ENCODE data around the gene AHNAK2. TPM values are rescaled to one million over a fixed set of nuclear protein-coding genes. Genes with fewer than 3 reads are reported as not detected.

The AHNAK2 gene
- total RNA-seq, 1 experiment from 2014 or later = 223 TPM

DNA sequence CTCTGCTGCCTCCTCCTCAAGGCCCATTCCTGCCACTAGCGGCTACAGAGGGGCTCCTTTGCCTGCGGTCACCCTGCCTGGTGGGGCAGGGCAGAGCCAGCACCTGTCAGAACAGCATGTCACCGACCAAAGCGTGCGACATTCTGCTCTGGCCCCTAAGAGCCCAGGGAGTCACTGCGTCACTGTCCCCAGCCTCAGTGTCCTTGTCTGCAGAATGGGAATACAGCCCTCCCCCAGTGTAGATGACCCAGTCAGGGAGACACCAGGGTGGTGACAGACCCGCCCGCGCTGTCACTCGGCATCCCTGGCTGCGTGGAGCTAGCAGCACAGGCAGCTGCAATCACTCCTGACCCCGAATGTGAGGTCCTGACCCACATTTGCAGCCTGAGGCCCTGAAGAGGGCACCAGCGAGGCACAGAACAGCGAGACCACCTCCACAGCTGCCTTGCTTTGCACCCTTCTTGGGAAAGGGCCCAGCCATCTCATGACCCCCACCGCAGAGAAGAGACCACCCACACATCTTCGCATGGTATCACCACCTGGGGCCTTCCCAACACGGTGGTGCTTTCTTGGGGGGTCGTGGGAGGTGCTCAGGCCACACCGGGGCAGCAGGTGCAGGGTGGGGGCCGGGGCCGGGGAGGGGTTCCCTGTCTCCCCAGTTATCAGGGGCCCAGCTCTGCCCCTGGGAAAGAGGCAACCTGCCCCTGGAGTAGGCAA is 2.5 kb downstream of the AHNAK2 start:
- CTCF ChIA-PET = interaction anchor here (1.8 kb wide), 1 partner anchor 70 kb away, joined by 18 read pairs; no protein-coding TSS in a partner anchor

DNA sequence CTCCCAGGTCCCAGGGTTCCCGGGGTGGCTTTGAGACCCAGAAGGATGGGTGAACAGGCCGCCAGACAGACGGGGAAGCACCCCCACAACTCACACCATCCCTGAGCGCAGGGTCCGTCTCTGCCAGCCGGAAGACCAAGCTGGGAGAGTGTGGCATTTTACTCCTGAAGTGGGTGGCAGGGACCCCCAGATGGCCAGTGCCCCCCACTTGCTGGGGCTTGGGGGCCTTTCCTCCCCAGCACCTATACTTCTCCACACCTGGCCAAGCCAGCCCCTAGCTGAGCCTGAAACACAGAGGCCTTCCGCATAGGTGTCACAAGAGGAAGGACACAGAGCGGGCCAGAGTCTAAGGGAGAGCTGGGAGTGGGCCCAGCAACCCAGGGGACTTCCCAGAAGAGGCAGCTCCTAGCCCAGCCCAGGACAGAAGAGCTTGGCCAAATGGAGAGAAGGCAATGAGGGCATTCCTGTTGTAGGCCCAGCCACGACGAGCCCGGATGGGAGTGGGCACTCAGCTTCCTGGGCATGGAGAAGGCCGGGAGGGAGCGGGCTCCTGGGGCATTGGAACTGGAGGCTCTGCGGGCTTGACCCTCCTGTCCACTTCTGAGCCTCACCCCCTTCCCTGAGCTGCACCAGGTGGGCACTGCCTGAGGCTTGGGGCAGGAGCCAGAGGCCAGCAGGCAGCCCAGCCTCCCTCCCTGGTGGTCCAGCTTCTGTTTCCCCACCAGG is 3.3 kb downstream of the AHNAK2 start:
- ChIA-PET POLR2A (interaction anchor here (0.6 to 1.3 kb wide), 2 partner anchors 10 to 100 kb away, joined by 3 to 10 read pairs; no protein-coding TSS in a partner anchor), CTCF (interaction anchor here (1.8 kb wide), 1 partner anchor 71 kb away, joined by 18 read pairs; no protein-coding TSS in a partner anchor)
- Histone ChIP-seq H3K27me3 (ENCODE audit: control insufficient read depth, insufficient read depth, low read length) (no peaks in the 10 kb centered on the region), H3K4me3 (ENCODE audit: low read depth in 2 of 2, low read length in 2 of 2) (peak overlapping the region in 1 of 2 experiments; percentile 35; a peak in 2 of 4 replicates), H3K9me3 (ENCODE audit: control insufficient read depth, insufficient read depth, low read depth, low read length) (no peaks in the 10 kb centered on the region), H3K27ac (ENCODE audit: low read length) (peak overlapping the region; percentile 93), H3K4me1 (ENCODE audit: control insufficient read depth, insufficient read depth, low read length) (peaks cover 62% of the 10 kb centered on the region), H3K36me3 (ENCODE audit: control insufficient read depth, insufficient read depth, low read length) (peaks cover 2% of the 10 kb centered on the region; the same call in 1 of the 2 replicates)
- intact Hi-C loops (cut with micrococcal nuclease; ENCODE audit: unreplicated experiment) = loop anchor here (5.0 kb wide), 1 partner anchor 72 kb away; no protein-coding TSS in a partner anchor
- TF ChIP-seq, protein P1, sequence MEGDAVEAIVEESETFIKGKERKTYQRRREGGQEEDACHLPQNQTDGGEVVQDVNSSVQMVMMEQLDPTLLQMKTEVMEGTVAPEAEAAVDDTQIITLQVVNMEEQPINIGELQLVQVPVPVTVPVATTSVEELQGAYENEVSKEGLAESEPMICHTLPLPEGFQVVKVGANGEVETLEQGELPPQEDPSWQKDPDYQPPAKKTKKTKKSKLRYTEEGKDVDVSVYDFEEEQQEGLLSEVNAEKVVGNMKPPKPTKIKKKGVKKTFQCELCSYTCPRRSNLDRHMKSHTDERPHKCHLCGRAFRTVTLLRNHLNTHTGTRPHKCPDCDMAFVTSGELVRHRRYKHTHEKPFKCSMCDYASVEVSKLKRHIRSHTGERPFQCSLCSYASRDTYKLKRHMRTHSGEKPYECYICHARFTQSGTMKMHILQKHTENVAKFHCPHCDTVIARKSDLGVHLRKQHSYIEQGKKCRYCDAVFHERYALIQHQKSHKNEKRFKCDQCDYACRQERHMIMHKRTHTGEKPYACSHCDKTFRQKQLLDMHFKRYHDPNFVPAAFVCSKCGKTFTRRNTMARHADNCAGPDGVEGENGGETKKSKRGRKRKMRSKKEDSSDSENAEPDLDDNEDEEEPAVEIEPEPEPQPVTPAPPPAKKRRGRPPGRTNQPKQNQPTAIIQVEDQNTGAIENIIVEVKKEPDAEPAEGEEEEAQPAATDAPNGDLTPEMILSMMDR (IDR thresholded peaks at IDR 0.05) = no peak
- TF ChIP-seq, protein P2, sequence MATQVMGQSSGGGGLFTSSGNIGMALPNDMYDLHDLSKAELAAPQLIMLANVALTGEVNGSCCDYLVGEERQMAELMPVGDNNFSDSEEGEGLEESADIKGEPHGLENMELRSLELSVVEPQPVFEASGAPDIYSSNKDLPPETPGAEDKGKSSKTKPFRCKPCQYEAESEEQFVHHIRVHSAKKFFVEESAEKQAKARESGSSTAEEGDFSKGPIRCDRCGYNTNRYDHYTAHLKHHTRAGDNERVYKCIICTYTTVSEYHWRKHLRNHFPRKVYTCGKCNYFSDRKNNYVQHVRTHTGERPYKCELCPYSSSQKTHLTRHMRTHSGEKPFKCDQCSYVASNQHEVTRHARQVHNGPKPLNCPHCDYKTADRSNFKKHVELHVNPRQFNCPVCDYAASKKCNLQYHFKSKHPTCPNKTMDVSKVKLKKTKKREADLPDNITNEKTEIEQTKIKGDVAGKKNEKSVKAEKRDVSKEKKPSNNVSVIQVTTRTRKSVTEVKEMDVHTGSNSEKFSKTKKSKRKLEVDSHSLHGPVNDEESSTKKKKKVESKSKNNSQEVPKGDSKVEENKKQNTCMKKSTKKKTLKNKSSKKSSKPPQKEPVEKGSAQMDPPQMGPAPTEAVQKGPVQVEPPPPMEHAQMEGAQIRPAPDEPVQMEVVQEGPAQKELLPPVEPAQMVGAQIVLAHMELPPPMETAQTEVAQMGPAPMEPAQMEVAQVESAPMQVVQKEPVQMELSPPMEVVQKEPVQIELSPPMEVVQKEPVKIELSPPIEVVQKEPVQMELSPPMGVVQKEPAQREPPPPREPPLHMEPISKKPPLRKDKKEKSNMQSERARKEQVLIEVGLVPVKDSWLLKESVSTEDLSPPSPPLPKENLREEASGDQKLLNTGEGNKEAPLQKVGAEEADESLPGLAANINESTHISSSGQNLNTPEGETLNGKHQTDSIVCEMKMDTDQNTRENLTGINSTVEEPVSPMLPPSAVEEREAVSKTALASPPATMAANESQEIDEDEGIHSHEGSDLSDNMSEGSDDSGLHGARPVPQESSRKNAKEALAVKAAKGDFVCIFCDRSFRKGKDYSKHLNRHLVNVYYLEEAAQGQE (IDR thresholded peaks at IDR 0.05; ENCODE audit: insufficient read depth in 1 of 2, low read depth in 2 of 2, low read length in 1 of 2) = no peak
- TF ChIP-seq SIN3A (IDR thresholded peaks at IDR 0.05; ENCODE audit: borderline replicate concordance, insufficient read depth, low read depth, low read length) (no peak), POLR2AphosphoS5 (IDR thresholded peaks at IDR 0.05; ENCODE audit: low read depth, low read length) (no peak), TCF7L2 (IDR thresholded peaks at IDR 0.05; ENCODE audit: low read depth, low read length) (no peak)
- BruUV-seq (replicated peaks) = no TSS peak
- no peak for ATAC-seq
- no peak for DNase-seq (ENCODE audit: low read depth, low spot score)
- in situ Hi-C loops (cut with HindIII; ENCODE audit: low pct_unique_long_range_greater_than_20kb, low sequenced_read_pairs) = no loop called here

More for the DNA sequence above, 2.5 kb downstream of the AHNAK2 start:
- intact Hi-C loops (cut with micrococcal nuclease; ENCODE audit: unreplicated experiment) (no loop called here), in situ Hi-C loops (cut with HindIII; ENCODE audit: low pct_unique_long_range_greater_than_20kb, low sequenced_read_pairs) (no loop called here)
- BruUV-seq (replicated peaks) = TSS peak; percentile 37
- POLR2A ChIA-PET = interaction anchor here (0.6 to 0.7 kb wide), 2 partner anchors 31 to 99 kb away, joined by 8 to 10 read pairs; no protein-coding TSS in a partner anchor
- TF ChIP-seq, protein P2 (IDR thresholded peaks at IDR 0.05; ENCODE audit: insufficient read depth in 1 of 2, low read depth in 2 of 2, low read length in 1 of 2) = no peak
- TF ChIP-seq SIN3A (IDR thresholded peaks at IDR 0.05; ENCODE audit: borderline replicate concordance, insufficient read depth, low read depth, low read length) = no peak
- TF ChIP-seq, protein P1 (IDR thresholded peaks at IDR 0.05) = no peak
- TF ChIP-seq POLR2AphosphoS5 (IDR thresholded peaks at IDR 0.05; ENCODE audit: low read depth, low read length) = no peak
- no peak for TF ChIP-seq TCF7L2 (IDR thresholded peaks at IDR 0.05; ENCODE audit: low read depth, low read length)
- H3K9me3 ChIP-seq (ENCODE audit: control insufficient read depth, insufficient read depth, low read depth, low read length) = no peaks in the 10 kb centered on the region
- peak overlapping the region in 1 of 2 experiments; percentile 79; a peak in 2 of 4 replicates for H3K4me3 ChIP-seq (ENCODE audit: low read depth in 2 of 2, low read length in 2 of 2)
- DNase-seq (ENCODE audit: low read depth, low spot score) = no peak
- H3K27ac ChIP-seq (ENCODE audit: low read length) = peak overlapping the region; percentile 93
- peaks cover 2% of the 10 kb centered on the region; the same call in 1 of the 2 replicates for H3K36me3 ChIP-seq (ENCODE audit: control insufficient read depth, insufficient read depth, low read length)
- H3K27me3 ChIP-seq (ENCODE audit: control insufficient read depth, insufficient read depth, low read length) = no peaks in the 10 kb centered on the region
- H3K4me1 ChIP-seq (ENCODE audit: control insufficient read depth, insufficient read depth, low read length) = peaks cover 69% of the 10 kb centered on the region
- ATAC-seq = no peak
